Transverse colon (tissue), 4 donors: ENCODE data around the gene UNC13A.

Experiments
- EP300 ChIP-seq: sonication (generic); formaldehyde crosslinking; IDR thresholded peaks from one replicate; pipeline ENCODE4 v1.6.1; 2017; ENCODE audit warnings: antibody characterized with exemption, low read depth
- POLR2A ChIP-seq: fragments of 450-650 bp; IDR thresholded peaks from one replicate; pipeline ENCODE4 v1.6.1; 2016; ENCODE audit warnings: antibody characterized with exemption, mild to moderate bottlenecking, moderate library complexity
- POLR2AphosphoS5 ChIP-seq, 3 donors: sonication (generic); formaldehyde crosslinking; IDR thresholded peaks; one replicate each; pipeline ENCODE4 v1.6.1; 2016; ENCODE audit warnings: antibody characterized with exemption in 3 of 3
- TF ChIP-seq, protein P1 (sequence below), 5 experiments: fragments of 200-600 bp in 3 of 5; fragments of 450-650 bp in 2 of 5; sonication (generic) in 3 of 5; IDR thresholded peaks; 1 replicate in 2 of 5; 2 replicates in 3 of 5; pipeline ENCODE4 v1.5.1; 2016 to 2017; ENCODE audit warnings: antibody characterized with exemption in 5 of 5, inconsistent platforms in 3 of 5, mild to moderate bottlenecking in 2 of 5, moderate library complexity in 1 of 5

DNA sequence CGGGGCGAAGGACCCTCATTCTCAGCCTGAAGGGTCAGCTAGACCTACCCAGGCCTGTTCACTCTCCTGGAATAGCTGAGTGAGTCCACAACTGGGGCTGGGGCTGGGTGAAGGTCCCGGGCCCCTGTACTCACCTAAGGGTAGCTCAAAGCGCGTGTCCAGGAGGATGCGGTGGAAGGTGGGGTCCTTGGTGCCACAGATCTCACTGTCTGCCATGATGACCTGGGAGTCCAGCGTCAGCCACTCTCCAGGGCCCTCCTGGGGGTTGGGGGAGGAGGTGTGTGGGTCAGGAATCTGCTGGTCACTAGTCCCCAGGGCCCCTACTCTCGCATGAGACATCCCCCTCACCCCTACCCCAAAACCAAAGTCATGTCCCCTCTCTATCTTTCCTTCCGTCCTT is 18.7 kb downstream of the UNC13A start:
- TF ChIP-seq, protein P1, sequence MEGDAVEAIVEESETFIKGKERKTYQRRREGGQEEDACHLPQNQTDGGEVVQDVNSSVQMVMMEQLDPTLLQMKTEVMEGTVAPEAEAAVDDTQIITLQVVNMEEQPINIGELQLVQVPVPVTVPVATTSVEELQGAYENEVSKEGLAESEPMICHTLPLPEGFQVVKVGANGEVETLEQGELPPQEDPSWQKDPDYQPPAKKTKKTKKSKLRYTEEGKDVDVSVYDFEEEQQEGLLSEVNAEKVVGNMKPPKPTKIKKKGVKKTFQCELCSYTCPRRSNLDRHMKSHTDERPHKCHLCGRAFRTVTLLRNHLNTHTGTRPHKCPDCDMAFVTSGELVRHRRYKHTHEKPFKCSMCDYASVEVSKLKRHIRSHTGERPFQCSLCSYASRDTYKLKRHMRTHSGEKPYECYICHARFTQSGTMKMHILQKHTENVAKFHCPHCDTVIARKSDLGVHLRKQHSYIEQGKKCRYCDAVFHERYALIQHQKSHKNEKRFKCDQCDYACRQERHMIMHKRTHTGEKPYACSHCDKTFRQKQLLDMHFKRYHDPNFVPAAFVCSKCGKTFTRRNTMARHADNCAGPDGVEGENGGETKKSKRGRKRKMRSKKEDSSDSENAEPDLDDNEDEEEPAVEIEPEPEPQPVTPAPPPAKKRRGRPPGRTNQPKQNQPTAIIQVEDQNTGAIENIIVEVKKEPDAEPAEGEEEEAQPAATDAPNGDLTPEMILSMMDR (IDR thresholded peaks at IDR 0.05), result no peak
- TF ChIP-seq EP300, result no peak
- no peak for TF ChIP-seq POLR2A
- TF ChIP-seq POLR2AphosphoS5 (IDR thresholded peaks at IDR 0.05), result no peak
